GM12878 (cell line): ENCODE data around the gene PCDHGA2.
"Not testable (repeated sequence)": the region's sequence is repeated elsewhere in the genome, so short reads cannot be mapped to it uniquely, and the experiment has no call there.

Experiments
- CBX3 ChIP-seq: fragments of 200-600 bp; sonication (generic); IDR thresholded peaks from 2 replicates; pipeline ENCODE4 v1.6.1; 2016; ENCODE audit warnings: low read depth, borderline replicate concordance
- CTCF ChIP-seq, 3 experiments: IDR thresholded peaks in 2 of 3; conservative IDR thresholded peaks in 1 of 3; 2 replicates each; pipeline ENCODE4 v1.5.1; 2011; ENCODE audit warnings: low read depth in 3 of 3, low read length in 3 of 3, mild to moderate bottlenecking in 3 of 3, control low read depth in 2 of 3, moderate library complexity in 2 of 3, inconsistent platforms in 1 of 3, mixed read lengths in 1 of 3; ENCODE audit not compliant: control insufficient read depth in 2 of 3, insufficient read depth in 1 of 3; ENCODE audit errors: extremely low read depth in 1 of 3
- NR2C1 ChIP-seq: fragments of 450-650 bp; IDR thresholded peaks from 2 replicates; pipeline ENCODE4 v1.6.1; 2017; ENCODE audit warnings: antibody characterized with exemption, mild to moderate bottlenecking, moderate library complexity
- TF ChIP-seq, protein P1 (sequence below): fragments of 450-650 bp; IDR thresholded peaks from 2 replicates; pipeline ENCODE4 v1.6.1; 2017; ENCODE audit warnings: mild to moderate bottlenecking

DNA sequence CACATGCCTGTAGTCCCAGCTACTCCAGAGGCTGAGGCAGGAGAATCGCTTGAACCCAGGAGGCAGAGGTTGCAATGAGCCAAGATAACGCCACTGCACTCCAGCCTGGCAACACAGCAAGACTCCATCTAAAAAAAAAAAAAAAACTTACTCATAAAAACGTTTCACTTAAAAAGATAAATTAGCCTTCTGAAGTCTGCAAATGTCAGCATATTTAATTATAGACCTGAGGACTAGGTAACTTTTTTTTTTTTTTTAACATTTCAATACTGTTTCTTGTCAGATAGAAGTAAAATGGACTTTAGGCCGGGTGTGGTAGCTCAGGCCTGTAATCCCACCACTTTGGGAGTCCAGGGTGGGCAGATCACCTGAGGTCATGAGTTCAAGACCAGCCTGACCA is 21.6 kb upstream of the PCDHGA2 start:
- TF ChIP-seq CTCF (IDR thresholded peaks at IDR 0.05 in 2 of 3, conservative IDR thresholded peaks at IDR 0.05 in 1 of 3; ENCODE audit: control insufficient read depth in 2 of 3, extremely low read depth in 1 of 3, insufficient read depth in 1 of 3, low read depth in 3 of 3, low read length in 3 of 3); NR2C1; CBX3: not testable (repeated sequence)
- TF ChIP-seq, protein P1, sequence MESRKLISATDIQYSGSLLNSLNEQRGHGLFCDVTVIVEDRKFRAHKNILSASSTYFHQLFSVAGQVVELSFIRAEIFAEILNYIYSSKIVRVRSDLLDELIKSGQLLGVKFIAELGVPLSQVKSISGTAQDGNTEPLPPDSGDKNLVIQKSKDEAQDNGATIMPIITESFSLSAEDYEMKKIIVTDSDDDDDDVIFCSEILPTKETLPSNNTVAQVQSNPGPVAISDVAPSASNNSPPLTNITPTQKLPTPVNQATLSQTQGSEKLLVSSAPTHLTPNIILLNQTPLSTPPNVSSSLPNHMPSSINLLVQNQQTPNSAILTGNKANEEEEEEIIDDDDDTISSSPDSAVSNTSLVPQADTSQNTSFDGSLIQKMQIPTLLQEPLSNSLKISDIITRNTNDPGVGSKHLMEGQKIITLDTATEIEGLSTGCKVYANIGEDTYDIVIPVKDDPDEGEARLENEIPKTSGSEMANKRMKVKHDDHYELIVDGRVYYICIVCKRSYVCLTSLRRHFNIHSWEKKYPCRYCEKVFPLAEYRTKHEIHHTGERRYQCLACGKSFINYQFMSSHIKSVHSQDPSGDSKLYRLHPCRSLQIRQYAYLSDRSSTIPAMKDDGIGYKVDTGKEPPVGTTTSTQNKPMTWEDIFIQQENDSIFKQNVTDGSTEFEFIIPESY = not testable (repeated sequence)
